22Rv1 (cell line): ENCODE data around the gene MTCL1.

Experiments used
- CTCF ChIP-seq: fragments of 450-650 bp; IDR thresholded peaks from 2 replicates; pipeline ENCODE4 v1.5.1; 2017; ENCODE audit warnings: mild to moderate bottlenecking
- ZFX ChIP-seq: fragments of 450-650 bp; IDR thresholded peaks from 2 replicates; pipeline ENCODE4 v1.6.1; 2017; ENCODE audit warnings: antibody characterized with exemption, borderline replicate concordance

- TF ChIP-seq CTCF, result no peak
- TF ChIP-seq ZFX, result no peak
Measured at GRCh38 chr18:8699948-8700347, 5.4 kb upstream of the MTCL1 start.
